NCI-H526 (cell line): Measurements from ENCODE around the gene RHOF.

ENCODE experiments used
- DNase-seq, 2 experiments: peaks; one replicate each; lab custom pipeline; 2025; lab: John Stamatoyannopoulos, UW

Gene RHOF

GRCh38 chr12:121804417-121805111 is 11.1 kb upstream of the RHOF start:
- peak; percentile 38 to 53 for DNase-seq

GRCh38 chr12:121803861-121804416 is 10.5 kb upstream of the RHOF start, which contains the start of gene SETD1B:
SETD1B (plus strand) TSS chr12:121804009; CDS start chr12:121804738, 729 bp downstream.
- peak; percentile 19 to 77 for DNase-seq

- peak; percentile 89 to 95 for DNase-seq
Measured at GRCh38 chr12:121802843-121803698, 9.6 kb upstream of the RHOF start.

GRCh38 chr12:121802485-121802842 is 9.0 kb upstream of the RHOF start:
- DNase-seq: no peak

- DNase-seq: peak in 1 of 2 experiments; percentile 63
Measured at GRCh38 chr12:121801595-121802484, 8.4 kb upstream of the RHOF start.

GRCh38 chr12:121800694-121801594 is 7.5 kb upstream of the RHOF start:
- peak in 1 of 2 experiments; percentile 77 for DNase-seq

GRCh38 chr12:121799842-121800693 is 6.6 kb upstream of the RHOF start:
- peak; percentile 72 to 83 for DNase-seq

GRCh38 chr12:121799156-121799841 is 5.8 kb upstream of the RHOF start:
- peak; percentile 77 for DNase-seq

GRCh38 chr12:121798787-121799155 is 5.3 kb upstream of the RHOF start:
- peak in 1 of 2 experiments; percentile 63 for DNase-seq

- DNase-seq: peak; percentile 56 to 84
Measured at GRCh38 chr12:121797937-121798786, 4.7 kb upstream of the RHOF start.

GRCh38 chr12:121796855-121797751 is 3.6 kb upstream of the RHOF start:
- DNase-seq: peak; percentile 61 to 86

GRCh38 chr12:121795034-121795968 is 1.8 kb upstream of the RHOF start:
- DNase-seq: peak; percentile 68 to 86

- DNase-seq: peak in 1 of 2 experiments; percentile 51
Measured at GRCh38 chr12:121794534-121795033, 1.1 kb upstream of the RHOF start.

GRCh38 chr12:121793838-121794533 is 498 bp upstream of the RHOF start:
- peak; percentile 58 to 90 for DNase-seq
